Measurements from ENCODE around the gene CTSD. TPM values are rescaled to one million over a fixed set of nuclear protein-coding genes. Genes with fewer than 3 reads are reported as not detected.

The CTSD gene
- total RNA-seq, 1 donor from 2014 or later = 2,163 TPM

DNA sequence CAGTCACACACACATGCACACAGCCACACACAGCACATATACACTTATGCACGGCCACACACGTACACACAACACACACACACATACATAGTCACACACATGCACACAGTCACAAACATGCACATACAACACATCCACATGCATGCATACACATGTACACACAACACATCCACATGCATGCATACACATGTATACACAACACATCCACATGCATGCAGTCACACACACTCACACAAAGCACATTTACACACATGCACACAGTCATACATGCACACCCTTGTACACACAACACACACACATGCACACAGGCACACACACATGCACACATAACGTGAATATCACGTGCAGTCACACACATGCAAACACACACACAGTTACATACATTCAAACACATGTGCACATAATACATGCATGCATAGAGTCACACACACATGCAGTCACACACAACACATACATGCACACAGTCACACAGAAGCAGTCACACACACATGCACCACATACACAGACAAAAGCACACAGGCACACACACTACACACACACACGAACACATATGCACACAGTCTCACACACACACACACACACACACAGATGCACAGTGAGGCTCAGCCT lies 32.2 kb downstream of the CTSD start:
- no peak for DNase-seq (ENCODE audit: low spot score)

DNA sequence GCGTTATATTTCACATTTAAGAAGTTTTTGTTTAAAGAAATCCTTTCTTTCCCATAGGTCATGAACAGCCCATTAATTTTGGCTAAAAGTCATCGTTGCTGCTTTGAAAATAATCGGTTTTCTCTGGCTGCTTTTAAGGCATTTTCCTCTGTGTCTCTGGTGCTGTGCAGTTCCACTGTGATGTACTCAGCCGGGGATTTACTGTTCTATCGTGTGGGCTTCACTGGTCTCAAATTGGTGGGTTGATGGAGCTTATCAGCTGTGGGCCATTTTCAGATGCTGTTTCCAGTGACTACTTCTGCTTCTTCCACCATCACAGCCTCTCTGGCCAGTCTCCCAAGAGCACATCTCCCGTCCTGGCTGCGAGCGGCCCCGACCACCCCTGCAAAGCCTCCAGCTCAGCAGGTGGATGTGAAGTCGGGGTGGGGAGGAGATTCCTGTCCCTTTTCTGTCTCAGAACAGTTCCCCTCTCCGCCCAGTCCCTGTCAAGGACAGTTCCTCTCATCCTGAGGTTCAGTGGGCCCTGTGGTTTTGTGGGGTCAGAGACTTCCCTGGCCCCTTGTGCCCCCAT lies 33.6 kb downstream of the CTSD start:
- DNase-seq (ENCODE audit: low spot score) = no peak

DNA sequence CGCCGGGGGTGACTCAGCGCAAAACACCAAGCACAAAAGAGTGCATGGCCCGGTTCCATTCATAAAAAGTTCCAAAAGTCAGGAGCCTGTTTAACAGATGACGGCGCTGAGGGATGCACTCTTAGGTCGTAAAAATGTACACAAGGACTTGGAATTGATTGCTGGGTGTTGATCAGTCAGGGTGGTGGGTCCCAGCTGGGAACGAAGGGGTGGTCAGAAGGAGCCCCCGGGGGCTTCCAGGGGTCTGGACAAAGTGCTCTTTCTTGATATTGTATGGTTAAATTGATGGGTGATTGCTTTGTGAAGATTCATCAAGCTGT lies 34.1 kb downstream of the CTSD start:
- no peak for DNase-seq (ENCODE audit: low spot score)

GRCh38 chr11:1728931-1729691 lies 34.6 kb downstream of the CTSD start:
- DNase-seq (ENCODE audit: low spot score) = no peak

- no peak for DNase-seq (ENCODE audit: low spot score)
Measured at GRCh38 chr11:1728301-1728700, 35.4 kb downstream of the CTSD start.

- DNase-seq (ENCODE audit: low spot score) = no peak
Measured at GRCh38 chr11:1727861-1728260, 35.9 kb downstream of the CTSD start.

- DNase-seq (ENCODE audit: low spot score) = no peak
Measured at GRCh38 chr11:1727096-1727690, 36.5 kb downstream of the CTSD start.

DNA sequence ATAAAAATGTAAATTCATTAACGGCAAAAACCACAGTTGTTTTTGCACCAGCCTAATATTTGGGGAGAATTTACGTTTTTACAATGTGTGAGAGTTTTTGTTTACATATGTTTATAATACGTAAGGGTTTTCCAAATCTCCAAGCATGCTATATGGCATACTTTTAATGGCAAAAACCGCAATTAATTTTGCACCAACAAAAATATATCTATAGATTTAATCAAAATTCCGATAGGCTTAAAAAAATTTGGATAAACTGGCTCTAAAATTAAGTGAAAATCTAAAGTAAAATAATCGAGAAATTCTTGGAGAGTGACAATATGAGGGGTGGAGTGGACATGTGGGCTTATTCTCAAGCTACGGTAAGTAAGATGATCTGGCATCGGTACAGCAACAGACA lies 43.9 kb downstream of the CTSD start:
- DNase-seq (ENCODE audit: low spot score) = no peak

DNA sequence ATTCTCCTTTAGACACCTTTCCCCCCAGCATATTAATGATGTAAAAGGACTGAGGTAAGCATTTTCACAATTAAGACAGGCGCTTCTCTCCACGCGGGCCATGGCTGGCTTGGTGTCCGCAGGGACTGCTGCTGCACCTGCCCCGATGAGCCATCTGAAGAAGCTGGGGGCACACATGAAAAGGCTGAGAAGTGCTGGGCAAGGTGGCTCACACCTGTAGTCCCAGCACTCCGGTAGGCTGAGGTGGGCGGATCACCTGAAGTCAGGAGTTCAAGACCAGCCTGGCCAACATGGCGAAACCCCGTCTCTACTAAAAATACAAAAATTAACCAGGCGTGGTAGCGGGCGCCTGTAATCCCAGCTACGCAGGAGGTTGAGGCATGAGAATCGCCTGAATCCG lies 45.4 kb downstream of the CTSD start:
- DNase-seq (ENCODE audit: low spot score) = no peak

- no peak for DNase-seq (ENCODE audit: low spot score)
Measured at GRCh38 chr11:1717745-1718144, 46.0 kb downstream of the CTSD start.

- no peak for DNase-seq (ENCODE audit: low spot score)
Measured at GRCh38 chr11:1714908-1715885, 48.5 kb downstream of the CTSD start.

DNA sequence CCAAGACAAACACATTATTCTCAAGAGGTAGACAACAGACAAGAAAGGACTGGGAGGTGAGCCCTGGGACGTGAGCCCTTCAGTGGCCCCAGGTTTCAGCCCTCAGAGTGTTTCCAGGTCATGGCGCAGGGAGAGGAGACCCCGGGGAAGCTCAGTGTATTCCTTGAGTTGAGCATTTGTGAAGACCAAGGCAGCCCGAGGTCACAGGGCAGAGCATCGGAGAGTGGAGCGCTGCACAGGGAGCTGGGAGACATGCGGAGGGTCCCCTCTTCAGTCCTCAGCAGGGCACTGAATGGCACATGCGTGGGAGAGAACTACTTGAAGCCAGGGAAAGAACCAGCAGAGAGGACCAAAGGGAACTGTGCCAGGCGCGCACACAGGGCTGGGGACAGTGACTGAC lies 55.0 kb downstream of the CTSD start:
- DNase-seq (ENCODE audit: low spot score) = no peak

- DNase-seq (ENCODE audit: low spot score) = no peak
Measured at GRCh38 chr11:1707751-1708150, 56.0 kb downstream of the CTSD start.

DNA sequence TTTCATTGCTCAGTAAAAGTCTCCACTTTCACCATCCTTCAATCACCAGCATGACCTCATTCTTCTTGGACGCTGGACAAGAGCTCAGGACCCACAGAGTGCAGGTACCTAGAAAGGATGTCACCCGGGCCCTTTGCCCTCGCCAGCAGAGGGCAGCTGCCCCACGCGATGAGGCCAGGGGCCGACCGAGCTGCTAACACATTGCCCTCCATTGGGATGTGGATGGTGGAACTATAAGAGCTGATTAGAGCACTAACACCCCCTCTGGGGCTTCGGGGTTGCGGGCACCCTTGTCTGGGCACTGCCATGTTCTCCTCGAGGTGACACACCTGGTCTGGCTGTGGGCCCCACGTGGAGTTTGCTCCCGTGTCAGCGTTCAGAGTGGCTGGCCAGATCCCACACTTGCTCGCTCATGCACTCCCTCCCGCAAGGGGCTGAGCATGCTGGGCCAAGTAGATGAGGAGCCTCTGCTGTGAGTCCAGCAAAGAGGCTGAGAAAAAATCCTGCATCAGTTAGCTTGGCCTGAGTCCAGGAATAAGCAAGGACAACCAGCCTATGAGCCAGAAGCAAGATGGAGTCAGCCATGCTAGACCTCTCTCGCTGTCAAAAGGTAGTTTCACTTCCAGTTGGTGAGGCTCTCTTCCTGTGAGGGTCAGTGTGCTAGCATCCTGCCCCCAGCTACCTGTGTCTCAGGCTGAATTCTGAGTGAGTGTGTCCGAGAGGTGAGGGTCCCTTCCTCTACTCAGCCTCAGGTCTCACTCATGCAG lies 56.9 kb downstream of the CTSD start:
- DNase-seq (ENCODE audit: low spot score) = no peak

GRCh38 chr11:1705126-1706052 lies 58.3 kb downstream of the CTSD start:
- no peak for DNase-seq (ENCODE audit: low spot score)

- no peak for DNase-seq (ENCODE audit: low spot score)
Measured at GRCh38 chr11:1703146-1703545, 60.6 kb downstream of the CTSD start.
